Heart left ventricle (tissue), 16 donors: Measurements from ENCODE around the gene ST6GAL2. TPM values are rescaled to one million over a fixed set of nuclear protein-coding genes. Genes with fewer than 3 reads are reported as not detected.
A peak's percentile ranks its signal among the peaks of the same experiment; 100 is the strongest.

Source experiments
- ATAC-seq, 4 donors: fragments of 200-7000 bp; cut with Tn5 transposase; one replicate each; pipeline ENCODE4 v1.9.1; 2020 to 2022; ENCODE audit warnings: moderate library complexity in 4 of 4, mild to moderate bottlenecking in 3 of 4, moderate number of reproducible peaks in 1 of 4
- DNase-seq, 5 donors: peaks; one replicate each; pipeline ENCODE4 v3.0.0-alpha.2; 2020
- H3K27ac ChIP-seq, 12 donors: fragments of 200-600 bp; sonication (generic) in 4 of 12; one replicate each; pipeline versions ENCODE4 v1.5.0 to v1.8.0; 2016 to 2022; ENCODE audit warnings: mild to moderate bottlenecking in 2 of 12
- H3K27me3 ChIP-seq, 9 donors: fragments of 200-600 bp; sonication (generic) in 2 of 9; one replicate each; pipeline versions ENCODE4 v1.5.1 to v1.8.0; 2016 to 2022; ENCODE audit warnings: mild to moderate bottlenecking in 3 of 9
- H3K36me3 ChIP-seq, 9 donors: fragments of 200-600 bp; sonication (generic) in 2 of 9; one replicate each; pipeline versions ENCODE4 v1.5.0 to v1.8.0; 2018 to 2022; ENCODE audit warnings: mild to moderate bottlenecking in 2 of 9
- H3K4me1 ChIP-seq, 12 donors: fragments of 200-600 bp; sonication (generic) in 4 of 12; one replicate each; pipeline versions ENCODE4 v1.5.0 to v1.8.0; 2016 to 2022; ENCODE audit warnings: mild to moderate bottlenecking in 3 of 12
- H3K4me3 ChIP-seq, 12 donors: fragments of 200-600 bp; sonication (generic) in 4 of 12; one replicate each; pipeline versions ENCODE4 v1.5.0 to v1.8.0; 2017 to 2022; ENCODE audit warnings: mild to moderate bottlenecking in 9 of 12, moderate library complexity in 4 of 12
- H3K9me3 ChIP-seq, 12 donors: fragments of 200-600 bp; sonication (generic) in 4 of 12; one replicate each; pipeline versions ENCODE4 v1.5.0 to v1.8.0; 2016 to 2022; ENCODE audit warnings: mild to moderate bottlenecking in 1 of 12
- POLR2A ChIP-seq, 2 donors: fragments of 450-650 bp; IDR thresholded peaks; one replicate each; pipeline ENCODE4 v1.6.1; 2017; ENCODE audit warnings: antibody characterized with exemption in 2 of 2, mild to moderate bottlenecking in 2 of 2, moderate library complexity in 2 of 2
- WGBS, 4 donors: extraction: QIAGEN DNeasy Blood & Tissue Kit in 2 of 4; methylation state at CpG; one replicate each; pipeline versions ENCODE4 v1.1.5 to v1.1.7; 2013 to 2018; 5-methylcytosine and 5-hydroxymethylcytosine counted together
- intact Hi-C, 10 donors: fragments of 100-400 bp; cut with DNase I; formaldehyde crosslinking; loops; one replicate each; pipeline versions ENCODE4 v1.11.1 to v1.14.2; 2022
- polyA plus RNA-seq, 2 donors: library from polyadenylated mRNA; stranded (reverse); fragments of 200-250 nt; gene quantifications; one replicate each; pipeline ENCODE4 v1.2.3, GENCODE V29; 2013
- total RNA-seq, 9 donors: library from RNA; depleted of rRNA in 2 of 9; stranded (reverse); fragments of >200 nt in 2 of 9; fragmentation: NEBNext Ultra II Directional in 3 of 9; extraction: Animal tissue kit (Norgen Biotek cat#: 25700) in 3 of 9; gene quantifications; one replicate each; pipeline versions ENCODE4 v1.1.0 to v1.2.4, GENCODE V29; 2016 to 2023
- TF ChIP-seq, protein P1 (sequence below), 12 donors: fragments of 200-600 bp; sonication (generic) in 4 of 12; IDR thresholded peaks; one replicate each; pipeline versions ENCODE4 v1.5.0 to v1.8.0; 2018 to 2022; ENCODE audit warnings: antibody characterized with exemption in 12 of 12, mild to moderate bottlenecking in 5 of 12
- donor health status: ischemic (EF 13 %, LVEDD 7.1; RV severe dilation, severe dysfunction).
- donor health status: healthy with polysubstance abuse.
- donor health status: DM: no; HTN: yes; CAD: no.
- donor health status: DM: no; HTN: no; CAD: no.
- donor health status: ischemic (EF 25% LVEDD 6.9; RV normal size, moderate dysfunction).
- donor health status: ischemic (EF 25% LVEDD 5.7; RV mildly dilated, moderate dysfunction).
- donor health status: healthy.
- donor health status: DM: yes; HTN: yes; CAD: no.
- donor health status: ischemic (EF 35%, LVEDD 5.7; RV mildly dilated, moderate dysfunction).
- donor health status: nonischemic (EF 11% LVEDD 7.7; RV severe dilation, severe dysfunction).
- donor health status: DM: yes; HTN: yes; CAD: no.
- donor health status: PGD.
- donor health status: ischemic (EF 29% LVEDD 5.4; RV normal size, mild dysfunction).
- donor health status: nonischemic (EF 23%, LVEDD 6.1; RV moderate dilation, normal function).

ST6GAL2 gene
- total and polyA plus RNA-seq, 11 donors: 0.08 to 1.1 (median 0.57) TPM; not detected in 1

DNA sequence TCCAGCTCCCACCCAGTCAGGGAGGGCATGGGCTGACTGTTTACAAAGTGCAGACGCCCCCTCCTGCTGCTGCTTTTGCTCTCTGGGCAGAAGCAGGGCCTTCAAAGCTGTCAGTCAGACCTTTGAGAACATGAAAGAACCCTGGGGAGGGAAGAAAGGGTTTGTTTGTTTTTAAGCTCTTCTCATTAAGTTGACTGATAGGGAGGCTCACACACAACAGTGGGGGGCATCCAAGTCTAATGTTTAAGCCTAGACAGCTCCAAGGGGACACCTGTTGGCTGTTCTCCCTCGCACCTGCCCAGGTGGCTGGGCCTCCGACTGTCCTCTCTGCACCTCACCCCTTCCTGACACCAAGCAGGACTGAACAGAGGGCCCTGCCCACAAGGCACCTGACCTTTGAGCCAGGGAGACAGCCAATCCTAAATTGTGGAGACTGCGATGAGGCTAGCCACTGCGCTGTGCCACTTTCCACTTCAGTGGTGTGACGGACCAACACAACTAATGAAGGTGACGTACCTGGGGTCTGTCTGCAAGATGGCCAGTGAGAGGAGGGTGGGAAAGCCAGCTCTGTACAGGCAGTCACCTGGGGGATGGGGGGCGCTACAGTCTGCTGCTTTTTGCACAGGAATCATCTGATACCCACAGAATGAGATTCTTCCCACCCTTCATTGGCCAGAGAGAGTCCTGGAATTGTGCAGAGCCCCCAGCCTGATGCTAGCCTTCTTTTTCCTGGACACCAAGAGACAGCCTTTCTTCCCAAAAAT, 16.3 kb downstream of the ST6GAL2 start:
- TF ChIP-seq, protein P1, sequence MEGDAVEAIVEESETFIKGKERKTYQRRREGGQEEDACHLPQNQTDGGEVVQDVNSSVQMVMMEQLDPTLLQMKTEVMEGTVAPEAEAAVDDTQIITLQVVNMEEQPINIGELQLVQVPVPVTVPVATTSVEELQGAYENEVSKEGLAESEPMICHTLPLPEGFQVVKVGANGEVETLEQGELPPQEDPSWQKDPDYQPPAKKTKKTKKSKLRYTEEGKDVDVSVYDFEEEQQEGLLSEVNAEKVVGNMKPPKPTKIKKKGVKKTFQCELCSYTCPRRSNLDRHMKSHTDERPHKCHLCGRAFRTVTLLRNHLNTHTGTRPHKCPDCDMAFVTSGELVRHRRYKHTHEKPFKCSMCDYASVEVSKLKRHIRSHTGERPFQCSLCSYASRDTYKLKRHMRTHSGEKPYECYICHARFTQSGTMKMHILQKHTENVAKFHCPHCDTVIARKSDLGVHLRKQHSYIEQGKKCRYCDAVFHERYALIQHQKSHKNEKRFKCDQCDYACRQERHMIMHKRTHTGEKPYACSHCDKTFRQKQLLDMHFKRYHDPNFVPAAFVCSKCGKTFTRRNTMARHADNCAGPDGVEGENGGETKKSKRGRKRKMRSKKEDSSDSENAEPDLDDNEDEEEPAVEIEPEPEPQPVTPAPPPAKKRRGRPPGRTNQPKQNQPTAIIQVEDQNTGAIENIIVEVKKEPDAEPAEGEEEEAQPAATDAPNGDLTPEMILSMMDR (IDR thresholded peaks at IDR 0.05): no peak
- no peak for TF ChIP-seq POLR2A (IDR thresholded peaks at IDR 0.05)
- Histone ChIP-seq H3K36me3 (no peaks in the 10 kb centered on the region), H3K4me3 (no peak overlapping the region), H3K27me3 (peaks cover 0 to 2% (median 0%) of the 10 kb centered on the region in 9 donors), H3K4me1 (no peaks in the 10 kb centered on the region), H3K9me3 (no peaks in the 10 kb centered on the region), H3K27ac (no peak overlapping the region)
- no peak for ATAC-seq
- intact Hi-C loops: no loop called here
- WGBS, 4 donors: 75 to 84% (median 79%) methylated on average over 6 to 8 of the region's 8 CpGs
- DNase-seq: no peak

- H3K27ac ChIP-seq: no peak overlapping the region
- H3K36me3 ChIP-seq: no peaks in the 10 kb centered on the region
- ATAC-seq (no peak), DNase-seq (no peak)
- H3K27me3 ChIP-seq: no peaks in the 10 kb centered on the region
- peak overlapping the region in 1 of 12 donors; percentile 6 for H3K4me3 ChIP-seq
- intact Hi-C loops: no loop called here
- TF ChIP-seq, protein P1 (IDR thresholded peaks at IDR 0.05): peak in 5 of 12 donors; percentile 8 to 37 (median 23)
- no peak for TF ChIP-seq POLR2A (IDR thresholded peaks at IDR 0.05)
- 51 to 87% (median 70%) methylated on average over 7 of the region's 7 CpGs for WGBS, 4 donors
- no peaks in the 10 kb centered on the region for H3K9me3 ChIP-seq
- H3K4me1 ChIP-seq: no peaks in the 10 kb centered on the region
Observed at GRCh38 chr2:106868275-106868674, 17.7 kb downstream of the ST6GAL2 start.

GRCh38 chr2:106867196-106867953, 18.6 kb downstream of the ST6GAL2 start:
- Histone ChIP-seq H3K27me3 (no peaks in the 10 kb centered on the region), H3K4me3 (no peak overlapping the region), H3K4me1 (no peaks in the 10 kb centered on the region), H3K27ac (no peak overlapping the region), H3K9me3 (no peaks in the 10 kb centered on the region), H3K36me3 (no peaks in the 10 kb centered on the region)
- ATAC-seq: no peak
- WGBS, 4 donors: 63 to 75% (median 72%) methylated on average over 10 of the region's 10 CpGs
- intact Hi-C loops: no loop called here
- no peak for DNase-seq
- no peak for TF ChIP-seq POLR2A (IDR thresholded peaks at IDR 0.05)
- TF ChIP-seq, protein P1 (IDR thresholded peaks at IDR 0.05): no peak

DNA sequence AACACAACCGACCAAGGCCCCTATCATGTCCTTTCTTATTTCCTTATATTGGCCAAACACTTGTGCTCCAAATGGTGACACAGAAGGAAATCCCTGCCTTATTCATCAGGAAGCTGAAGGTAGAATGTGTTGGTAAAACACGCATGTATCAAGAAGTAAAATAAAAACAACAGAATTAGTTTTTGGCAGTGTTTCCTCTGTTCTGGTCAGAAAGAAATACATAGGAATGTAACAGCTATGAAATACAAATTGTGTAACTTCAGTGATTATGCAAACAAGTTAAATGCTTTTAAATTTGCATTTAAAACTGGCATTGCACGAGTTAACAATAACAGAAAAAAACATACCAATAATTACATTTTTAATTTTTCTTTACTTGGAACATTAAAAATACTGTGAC, 19.3 kb downstream of the ST6GAL2 start:
- DNase-seq: no peak
- Histone ChIP-seq H3K9me3 (no peaks in the 10 kb centered on the region), H3K4me1 (no peaks in the 10 kb centered on the region), H3K27me3 (no peaks in the 10 kb centered on the region), H3K27ac (no peak overlapping the region), H3K36me3 (no peaks in the 10 kb centered on the region), H3K4me3 (no peak overlapping the region)
- intact Hi-C loops: no loop called here
- WGBS, 4 donors: 57 to 61% (median 59%) methylated on average over 3 of the region's 3 CpGs
- no peak for ATAC-seq
- TF ChIP-seq, protein P1 (IDR thresholded peaks at IDR 0.05): no peak
- no peak for TF ChIP-seq POLR2A (IDR thresholded peaks at IDR 0.05)
